A172 (cell line): ENCODE results near the gene NUP42. TPM values are rescaled to one million over a fixed set of nuclear protein-coding genes. Genes with fewer than 3 reads are reported as not detected.
A peak's percentile ranks its signal among the peaks of the same experiment; 100 is the strongest.

Experiments
- DNase-seq: peaks from one replicate; pipeline ENCODE4 v3.0.0-alpha.2; 2015; ENCODE audit warnings: low spot score
- total RNA-seq: library from RNA; depleted of rRNA; stranded (reverse); fragments of >200 nt; shearing (Covaris generic); gene quantifications from 2 replicates; pipeline ENCODE4 v1.2.3, GENCODE V29; 2014; rRNA removed

The NUP42 gene
- total RNA-seq, 1 experiment from 2014 or later, result 70.4 TPM

- DNase-seq, result no peak
Observed at GRCh38 chr7:23234569-23235296, 52.9 kb downstream of the NUP42 start.

- DNase-seq, result peak; percentile 82
Observed at GRCh38 chr7:23235813-23236221, 54.0 kb downstream of the NUP42 start.

- no peak for DNase-seq
Observed at GRCh38 chr7:23237000-23237399, 55.2 kb downstream of the NUP42 start.

- DNase-seq, result no peak
Observed at GRCh38 chr7:23238983-23239652, 57.3 kb downstream of the NUP42 start.

- no peak for DNase-seq
Observed at GRCh38 chr7:23239698-23240097, 57.9 kb downstream of the NUP42 start.

- DNase-seq, result no peak
Observed at GRCh38 chr7:23242321-23242720, 60.5 kb downstream of the NUP42 start.

GRCh38 chr7:23242935-23243334 lies 61.1 kb downstream of the NUP42 start:
- no peak for DNase-seq

GRCh38 chr7:23246555-23246954 lies 64.7 kb downstream of the NUP42 start, which contains the start of gene GPNMB:
TSS of gene GPNMB (plus strand) at chr7:23246775. CDS start at chr7:23246858, 83 bp downstream.
- DNase-seq, result peak; percentile 93

GRCh38 chr7:23247046-23247602 lies 65.3 kb downstream of the NUP42 start:
- no peak for DNase-seq

GRCh38 chr7:23247603-23248335 lies 65.9 kb downstream of the NUP42 start:
- no peak for DNase-seq

- no peak for DNase-seq
Observed at GRCh38 chr7:23249486-23249885, 67.6 kb downstream of the NUP42 start.

Other genes with a start within 250 kb of the NUP42 start
- 70.2 and 75.6 TPM in 2 replicates for gene HYCC1, start 167.9 kb upstream of the NUP42 start, total RNA-seq
- 89.8 and 93.0 TPM in 2 replicates for gene KLHL7, start 76.3 kb upstream of the NUP42 start, total RNA-seq
- 333 and 346 TPM in 2 replicates for gene GPNMB, start 64.7 kb downstream of the NUP42 start, total RNA-seq
- gene MALSU1, start 117.3 kb downstream of the NUP42 start, total RNA-seq, result 123 and 135 TPM in 2 replicates